NCI-H748 (cell line): ENCODE measurements around the gene PLOD1.
"Not testable (repeated sequence)": the region's sequence is repeated elsewhere in the genome, so short reads cannot be mapped to it uniquely, and the experiment has no call there.

Experiments used
- DNase-seq: peaks from one replicate; lab custom pipeline; 2025; ENCODE audit not compliant: unreplicated experiment; lab: John Stamatoyannopoulos, UW

Gene PLOD1

DNA sequence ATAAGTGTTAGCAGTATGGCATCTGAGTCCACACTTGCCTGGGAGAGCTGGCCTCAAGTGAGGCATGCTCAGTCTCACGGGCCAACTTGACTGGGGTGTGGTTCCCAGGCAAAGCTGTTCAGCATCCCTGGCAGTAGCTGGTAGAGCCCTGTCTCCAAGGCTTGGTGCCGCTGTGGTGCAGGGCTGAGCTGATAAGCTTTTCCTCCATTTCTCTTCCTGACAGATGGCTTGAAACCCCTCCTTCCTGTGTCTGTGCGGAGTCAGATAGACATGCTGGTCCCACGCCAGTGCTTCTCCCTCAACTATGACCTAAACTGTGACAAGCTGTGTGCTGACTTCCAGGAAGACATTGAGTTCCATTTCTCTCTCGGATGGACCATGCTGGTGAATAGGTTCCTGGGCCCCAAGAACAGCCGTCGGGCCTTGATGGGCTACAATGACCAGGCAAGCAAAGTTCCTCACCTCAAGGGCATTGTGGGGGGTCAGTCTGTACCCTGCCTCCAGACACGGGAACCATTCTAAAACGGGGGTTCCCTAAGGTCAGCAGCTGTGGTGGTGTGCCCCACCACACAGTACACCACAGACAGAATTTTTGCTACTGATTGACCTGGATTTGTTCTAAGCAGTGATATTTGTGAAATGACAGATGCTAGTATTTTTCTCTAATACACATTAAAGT is 71.1 kb downstream of the PLOD1 start:
- DNase-seq: no peak

- DNase-seq: no peak
These were observed 71.8 kb downstream of the PLOD1 start for GRCh38 chr1:12006167-12006921.

- no peak for DNase-seq
These were observed 72.7 kb downstream of the PLOD1 start for GRCh38 chr1:12007204-12007603.

DNA sequence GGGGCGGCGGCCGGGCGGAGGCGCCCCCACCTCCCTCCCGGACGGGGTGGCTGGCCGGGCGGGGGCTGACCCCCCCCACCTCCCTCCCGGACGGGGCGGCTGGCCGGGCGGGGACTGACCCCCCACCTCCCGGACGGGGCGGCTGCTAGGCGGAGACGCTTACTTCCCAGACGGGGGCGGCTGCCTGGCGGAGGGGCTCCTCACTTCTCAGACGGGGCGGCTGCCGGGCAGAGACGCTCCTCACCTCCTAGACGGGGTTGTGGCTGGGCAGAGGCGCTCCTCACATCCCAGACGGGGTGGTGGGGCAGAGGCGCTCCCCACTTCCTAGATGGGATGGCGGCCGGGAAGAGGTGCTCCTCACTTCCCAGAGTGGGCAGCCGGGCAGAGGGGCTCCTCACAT is 73.8 kb downstream of the PLOD1 start:
- DNase-seq: not testable (repeated sequence)

DNA sequence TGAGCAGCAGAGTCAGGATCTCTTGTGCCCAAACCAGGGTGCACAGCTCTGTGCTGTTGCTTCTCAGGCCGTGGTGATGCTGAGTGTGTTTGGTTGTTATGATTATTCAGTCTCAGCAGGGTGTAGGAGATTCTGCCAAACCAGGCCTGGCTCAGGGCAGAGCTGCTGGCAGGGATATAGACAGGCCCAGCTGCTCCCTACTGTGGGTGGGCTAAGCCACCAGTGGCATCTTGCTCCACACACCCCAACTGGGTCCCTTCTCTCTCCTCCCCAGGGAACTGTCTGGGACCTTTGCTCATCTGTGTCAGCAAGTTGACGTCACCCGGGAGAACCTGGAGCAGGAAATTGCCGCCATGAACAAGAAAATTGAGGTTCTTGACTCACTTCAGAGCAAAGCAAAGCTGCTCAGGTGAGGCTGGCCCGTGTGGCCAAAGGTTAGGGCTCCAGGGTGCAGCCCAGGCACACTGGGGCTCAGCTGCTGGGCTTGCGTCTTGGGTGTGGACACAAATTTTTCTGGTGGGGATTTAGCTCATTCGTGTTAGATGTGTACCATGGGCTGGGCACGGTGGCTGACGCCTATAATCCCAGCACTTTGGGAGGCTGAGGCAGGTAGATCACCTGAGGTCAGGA is 74.9 kb downstream of the PLOD1 start:
- no peak for DNase-seq

GRCh38 chr1:12010746-12011570 is 76.4 kb downstream of the PLOD1 start:
- no peak for DNase-seq

- DNase-seq: no peak
These were observed 77.5 kb downstream of the PLOD1 start for GRCh38 chr1:12011998-12012397.

DNA sequence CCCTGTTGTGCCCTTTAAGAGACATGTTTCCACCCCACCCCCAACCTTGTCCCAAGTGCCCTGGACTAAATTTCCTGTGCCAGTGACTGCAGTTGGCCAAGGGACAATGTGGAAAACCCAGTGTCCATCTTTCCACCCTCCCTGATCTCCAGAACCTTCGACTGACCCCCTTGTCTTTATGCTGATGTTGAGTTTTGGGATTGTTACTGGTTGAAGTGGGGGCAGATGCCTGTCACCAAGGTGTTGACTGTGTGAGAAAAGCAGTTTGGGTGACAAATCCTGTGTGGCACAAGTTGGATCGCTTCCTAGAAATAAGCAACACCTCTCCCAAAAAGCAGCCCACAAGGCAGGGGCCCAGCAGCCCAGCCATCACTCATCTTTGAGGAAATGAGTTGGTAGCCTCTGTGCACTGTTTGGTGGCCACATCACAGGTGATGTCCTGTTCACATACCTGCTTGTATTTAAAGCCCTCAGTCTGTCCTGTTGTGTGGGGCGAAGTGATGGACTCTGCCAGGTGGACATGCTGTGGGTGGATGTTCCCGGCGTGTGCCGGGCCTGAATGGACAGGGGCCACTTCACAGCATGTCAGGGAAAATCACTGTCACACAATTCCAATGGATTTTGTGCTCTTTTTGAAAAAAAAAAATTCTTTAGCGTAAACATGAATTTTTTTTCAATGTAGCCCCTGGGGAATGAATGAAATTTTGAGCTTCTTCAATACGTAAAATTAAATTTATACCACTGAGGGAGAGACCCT is 78.2 kb downstream of the PLOD1 start:
- no peak for DNase-seq

GRCh38 chr1:12014141-12014991 is 79.8 kb downstream of the PLOD1 start:
- no peak for DNase-seq

DNA sequence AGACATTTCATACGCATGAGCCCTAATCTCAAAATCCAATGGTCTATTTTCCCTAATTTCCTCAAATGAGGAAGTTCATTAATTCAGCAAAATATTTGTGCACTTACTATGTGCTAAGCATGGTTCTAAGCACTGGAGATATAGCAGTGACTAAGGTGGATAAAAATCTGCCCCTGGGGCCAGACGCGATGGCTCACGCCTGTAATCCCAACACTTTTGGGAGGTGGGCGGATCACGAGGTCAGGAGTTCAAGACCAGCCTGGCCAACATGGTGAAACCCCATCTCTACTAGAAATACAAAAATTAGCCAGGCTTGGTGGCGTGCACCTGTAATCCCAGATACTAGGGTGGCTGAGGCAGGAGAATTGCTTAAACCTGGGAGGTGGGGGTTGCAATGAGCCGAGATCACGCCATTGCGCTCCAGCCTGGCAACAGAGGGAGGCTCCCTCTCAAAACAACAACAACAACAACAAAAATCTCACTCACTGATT is 80.5 kb downstream of the PLOD1 start:
- DNase-seq: no peak

DNA sequence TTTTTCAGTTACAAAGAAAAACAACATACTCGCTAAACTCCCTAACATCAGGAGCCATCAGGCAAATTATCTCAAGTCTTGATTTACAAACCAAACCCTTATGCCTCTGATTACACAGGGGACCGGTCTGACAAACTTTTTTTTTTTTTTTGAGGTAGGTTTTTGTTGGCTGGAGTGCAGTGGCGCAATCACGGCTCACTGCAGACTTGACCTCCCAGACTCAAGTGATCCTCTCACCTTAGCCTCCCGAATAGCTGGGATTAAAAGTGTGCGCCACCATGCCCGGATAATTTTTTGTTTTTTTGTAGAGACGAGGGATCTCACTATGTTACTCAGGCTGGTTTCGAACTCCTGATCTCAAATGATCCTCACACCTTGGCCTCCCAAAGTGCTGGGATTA is 81.0 kb downstream of the PLOD1 start:
- DNase-seq: no peak

DNA sequence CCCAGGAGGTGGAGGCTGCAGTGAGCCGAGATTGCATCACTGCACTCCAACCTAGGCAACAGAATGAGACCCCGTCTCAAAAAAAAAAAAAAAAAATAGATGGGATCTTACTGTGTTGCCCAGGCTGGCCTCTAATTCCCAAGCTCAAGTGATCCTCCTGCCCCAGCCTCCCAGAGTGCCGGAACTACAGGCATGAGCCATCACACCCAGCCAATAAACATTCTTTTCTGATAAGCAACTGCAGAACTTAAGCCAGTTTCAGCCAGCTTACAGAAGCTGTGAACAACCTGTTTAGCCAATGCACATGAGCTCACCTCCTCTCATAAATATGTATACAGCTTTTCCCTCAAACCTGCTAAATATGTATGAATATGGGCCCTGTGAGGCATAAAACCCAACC is 81.7 kb downstream of the PLOD1 start:
- no peak for DNase-seq

DNA sequence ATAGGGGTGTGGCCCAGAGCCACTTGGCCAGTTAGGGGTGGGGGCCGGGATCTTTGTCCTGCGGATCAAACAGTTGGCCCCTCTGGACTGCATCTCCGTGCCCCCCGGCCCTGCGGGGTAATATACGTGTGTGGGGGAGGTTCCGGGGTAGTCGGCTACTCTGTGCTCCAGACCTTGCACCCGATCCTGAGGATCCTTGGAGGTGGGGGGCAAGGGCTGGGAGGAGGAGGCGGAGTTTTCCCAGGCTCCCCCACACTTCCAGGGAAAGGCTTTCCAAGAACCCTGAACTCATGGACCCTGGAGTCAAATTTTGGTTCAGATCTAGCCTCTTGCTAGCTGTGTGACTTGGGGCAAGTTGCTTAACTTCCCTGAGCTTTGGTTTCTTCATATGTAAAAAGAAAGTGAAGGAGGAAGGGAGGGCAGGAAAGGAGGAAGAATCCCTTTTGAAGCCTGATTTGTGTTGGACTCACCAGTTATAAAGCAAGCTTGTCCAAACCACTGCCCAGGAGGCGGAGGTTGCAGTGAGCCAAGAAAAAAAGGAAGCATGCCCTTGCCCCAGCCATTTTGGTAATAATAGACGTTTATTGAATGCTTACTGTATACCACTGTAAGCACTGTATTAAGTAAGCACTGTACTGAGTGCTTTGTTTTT is 85.5 kb downstream of the PLOD1 start:
- no peak for DNase-seq

- DNase-seq: no peak
These were observed 87.1 kb downstream of the PLOD1 start for GRCh38 chr1:12021616-12022015.

GRCh38 chr1:12022036-12022435 is 87.5 kb downstream of the PLOD1 start:
- DNase-seq: no peak
